GM23248 (cell line): Measurements from ENCODE around the gene MFRP.

Experiments used
- EZH2 ChIP-seq: fragments of 200-600 bp; sonication (generic); IDR thresholded peaks from 2 replicates; pipeline ENCODE4 v1.6.1; 2018; ENCODE audit warnings: antibody characterized with exemption, mild to moderate bottlenecking; ENCODE audit not compliant: insufficient read depth, poor library complexity, severe bottlenecking
- EZH2phosphoT487 ChIP-seq: fragments of 200-600 bp; sonication (generic); IDR thresholded peaks from 2 replicates; pipeline ENCODE4 v1.6.1; 2018; ENCODE audit warnings: antibody characterized with exemption, moderate library complexity, mild to moderate bottlenecking, low read depth; ENCODE audit not compliant: insufficient read depth

- TF ChIP-seq EZH2phosphoT487, result no peak
- no peak for TF ChIP-seq EZH2
Observed at GRCh38 chr11:119343726-119344125, 2.8 kb downstream of the MFRP start.
